DND-41 (cell line): Measurements from ENCODE around the gene MPI.

Experiments
- CTCF ChIP-seq: IDR thresholded peaks from 2 replicates; pipeline ENCODE4 v1.5.1; 2012; ENCODE audit warnings: borderline replicate concordance, low read length, moderate library complexity, mild to moderate bottlenecking; ENCODE audit not compliant: poor library complexity, severe bottlenecking; ENCODE audit errors: extremely low read depth
- EZH2 ChIP-seq: IDR thresholded peaks from 3 replicates; pipeline ENCODE4 v1.6.1; 2012; ENCODE audit warnings: borderline replicate concordance, low read depth, mild to moderate bottlenecking, moderate library complexity, low read length, inconsistent platforms; ENCODE audit not compliant: severe bottlenecking

DNA sequence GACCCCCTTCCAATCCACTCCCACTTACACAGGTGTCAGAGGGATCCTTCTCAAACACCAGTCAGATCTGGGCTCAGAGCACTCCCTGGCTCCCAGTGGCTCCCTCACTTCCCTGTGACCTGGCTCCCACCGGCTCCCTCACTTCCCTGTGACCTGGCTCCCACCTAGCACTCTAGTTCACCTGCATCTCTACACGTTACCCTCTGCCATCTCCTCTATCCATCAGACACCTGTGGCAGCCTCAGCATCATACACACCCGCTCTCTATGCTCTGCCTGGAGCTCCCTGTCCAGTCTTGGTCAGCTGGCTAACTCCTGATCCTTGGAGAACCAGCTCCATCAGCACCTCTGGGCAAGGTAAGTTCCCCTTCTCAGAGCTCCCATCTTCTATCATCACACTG is 61.2 kb downstream of the MPI start:
- TF ChIP-seq CTCF (no peak), EZH2 (no peak)
